Natural killer cell treated with Interleukin-12 subunit alpha and Interleukin-12 subunit beta and Interleukin-15 and Interleukin-18, amount 100 ng/mL, for 72 hours (primary cell): ENCODE measurements around the gene TRIM67. TPM values are rescaled to one million over a fixed set of nuclear protein-coding genes. Genes with fewer than 3 reads are reported as not detected.
A peak's percentile ranks its signal among the peaks of the same experiment; 100 is the strongest.
"Not testable (repeated sequence)": the region's sequence is repeated elsewhere in the genome, so short reads cannot be mapped to it uniquely, and the experiment has no call there.

ENCODE experiments used
- ATAC-seq, 2 donors: fragments of 150-1000 bp; cut with Tn5 transposase in 1 of 2; sonication (Bioruptor Pico), chemical (Tn5 transposase) in 1 of 2; 2 replicates each; pipeline ENCODE4 v1.10.0; 2021
- DNase-seq: peaks from one replicate; pipeline ENCODE4 v3.0.0; 2022; ENCODE audit warnings: low spot score
- H3K27ac Mint-ChIP-seq, 2 donors: 1 replicate in 1 of 2; 2 replicates in 1 of 2; pipeline ENCODE4 v1.8.0; 2022; ENCODE audit warnings: mixed read lengths in 2 of 2, mild to moderate bottlenecking in 1 of 2, moderate library complexity in 1 of 2
- H3K27me3 Mint-ChIP-seq, 2 donors: 1 replicate in 1 of 2; 2 replicates in 1 of 2; pipeline ENCODE4 v1.8.0; 2022; ENCODE audit warnings: mixed read lengths in 2 of 2
- H3K36me3 Mint-ChIP-seq: one replicate; pipeline ENCODE4 v1.8.0; 2022; ENCODE audit warnings: mixed read lengths
- H3K4me1 Mint-ChIP-seq, 2 donors: 1 replicate in 1 of 2; 2 replicates in 1 of 2; pipeline ENCODE4 v1.8.0; 2022; ENCODE audit warnings: low read depth in 2 of 2, mixed read lengths in 2 of 2, mild to moderate bottlenecking in 1 of 2
- H3K4me3 Mint-ChIP-seq: one replicate; pipeline ENCODE4 v1.8.0; 2022; ENCODE audit warnings: mixed read lengths
- H3K9me3 Mint-ChIP-seq: 2 replicates; pipeline ENCODE4 v1.8.0; 2022; ENCODE audit warnings: mixed read lengths
- total RNA-seq, 2 donors: library from RNA; stranded (reverse); gene quantifications; one replicate each; pipeline ENCODE4 v1.2.3, GENCODE V29; 2022

The TRIM67 gene
- not detected for total RNA-seq

DNA sequence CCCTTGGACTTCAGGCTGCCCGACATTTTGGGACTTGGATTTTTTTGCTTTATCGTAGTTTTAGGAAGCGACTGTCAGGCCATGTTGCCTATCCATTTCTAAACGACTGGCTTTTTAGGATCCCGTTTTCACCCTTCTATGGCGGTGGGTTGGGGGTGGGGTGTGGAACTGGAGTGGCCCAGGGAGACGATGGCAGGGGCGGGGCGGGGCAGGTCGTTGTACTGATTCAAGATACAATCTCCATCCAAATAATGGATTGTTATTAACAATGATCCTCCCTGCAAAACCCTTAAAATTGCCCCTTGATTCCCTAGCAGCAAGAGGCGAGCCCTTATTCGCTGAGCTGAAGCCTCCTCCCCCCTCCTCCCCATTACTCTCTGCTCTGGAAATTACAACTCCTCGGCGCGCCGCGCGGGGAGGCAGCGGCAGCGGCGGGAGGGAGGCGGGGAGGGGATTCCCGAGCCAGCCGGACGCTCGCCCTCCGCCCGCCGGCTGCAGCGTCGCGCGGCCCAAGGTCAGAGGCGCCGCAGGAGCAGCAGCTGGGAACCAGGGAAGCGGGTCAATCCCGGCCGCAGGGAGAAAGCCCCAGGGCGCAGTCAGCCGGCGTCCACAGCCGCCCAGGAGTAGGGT, at the start of gene TRIM67:
Gene TRIM67 (plus strand): TSS at position 392 of the 630 bp plus-strand sequence. CDS start 912 bp downstream, outside the sequence.
- H3K27ac Mint-ChIP-seq = no peak within 1 kb of the TSS
- DNase-seq = no peak

DNA sequence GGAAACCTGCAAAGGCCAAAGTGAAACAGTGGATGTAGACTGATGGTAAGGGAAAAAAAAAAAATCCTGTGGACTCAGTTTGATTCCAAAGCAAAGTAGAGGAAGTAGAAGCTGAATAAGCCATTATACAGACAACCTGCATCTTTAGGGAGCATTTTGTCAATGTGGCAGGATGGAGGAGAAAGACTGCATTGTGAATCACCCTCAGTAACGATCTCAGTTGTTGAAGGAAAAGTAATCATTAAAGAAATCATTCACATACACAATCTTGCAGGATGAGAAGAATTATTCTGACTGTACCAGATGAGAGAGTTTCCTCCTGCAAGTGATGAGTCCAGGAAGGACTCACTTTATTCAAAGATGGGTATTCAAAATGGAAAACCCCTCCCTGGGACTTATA, 45.1 kb upstream of the TRIM67 start:
- ATAC-seq = no peak
- no peak overlapping the region for H3K27ac Mint-ChIP-seq
- H3K27me3 Mint-ChIP-seq = peaks cover 26 to 45% of the 10 kb centered on the region in 2 donors
- no peaks in the 10 kb centered on the region for H3K4me1 Mint-ChIP-seq
- H3K9me3 Mint-ChIP-seq = no peaks in the 10 kb centered on the region
- peaks cover 8% of the 10 kb centered on the region for H3K36me3 Mint-ChIP-seq
- DNase-seq = no peak
- no peak overlapping the region for H3K4me3 Mint-ChIP-seq

More for the DNA sequence above, at the start of gene TRIM67:
- peaks cover 45 to 57% of the 10 kb centered on the region in 2 donors for H3K27me3 Mint-ChIP-seq
- ATAC-seq = peak in 1 of 2 donors; percentile 46
- H3K9me3 Mint-ChIP-seq = no peaks in the 10 kb centered on the region
- H3K4me1 Mint-ChIP-seq = no peaks in the 10 kb centered on the region
- no peak within 1 kb of the TSS for H3K4me3 Mint-ChIP-seq
- no peaks in the 10 kb centered on the region for H3K36me3 Mint-ChIP-seq

DNA sequence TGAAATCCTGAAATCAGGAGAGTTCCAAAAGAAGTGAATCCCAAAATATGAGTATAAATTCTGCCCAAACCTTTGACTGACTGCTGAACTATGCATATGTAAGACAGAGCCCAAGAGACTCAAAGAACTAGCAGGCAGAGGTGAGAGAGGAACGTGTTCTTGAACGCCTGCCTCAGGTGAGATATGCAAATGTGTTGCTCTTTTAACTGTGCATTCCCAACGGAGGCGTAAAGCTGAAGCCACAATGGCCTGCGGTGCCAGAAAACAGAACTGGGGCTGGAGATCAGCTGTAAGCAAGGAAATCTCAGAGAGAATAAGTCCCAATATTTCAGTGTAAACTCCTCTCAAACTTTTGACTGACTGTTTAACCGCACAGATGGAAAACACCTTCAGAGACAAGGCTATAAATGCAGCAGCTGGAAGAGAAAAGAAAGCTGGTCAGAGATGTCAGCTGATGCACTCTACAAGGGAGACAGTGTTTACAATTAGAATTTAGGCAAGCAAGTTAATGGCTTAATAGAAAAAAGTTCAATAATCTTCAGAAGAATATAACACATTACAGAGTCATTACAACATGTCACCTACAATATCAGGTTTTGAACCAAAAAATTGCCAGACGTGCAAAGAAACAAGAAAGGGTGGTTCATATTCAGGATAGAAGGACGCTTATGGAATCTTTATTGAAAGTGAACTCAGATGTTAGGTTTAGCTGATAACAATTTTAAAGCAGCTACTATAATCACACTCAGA, 43.0 kb upstream of the TRIM67 start:
- Mint-ChIP-seq H3K27me3 (peaks cover 13 to 34% of the 10 kb centered on the region in 2 donors), H3K9me3 (no peaks in the 10 kb centered on the region), H3K4me1 (no peaks in the 10 kb centered on the region), H3K36me3 (peaks cover 4% of the 10 kb centered on the region), H3K27ac (no peak overlapping the region), H3K4me3 (no peak overlapping the region)
- no peak for DNase-seq
- ATAC-seq = no peak

GRCh38 chr1:231121533-231121932, 40.3 kb upstream of the TRIM67 start:
- DNase-seq (no peak), ATAC-seq (no peak)
- Mint-ChIP-seq H3K4me3 (no peak overlapping the region), H3K4me1 (no peaks in the 10 kb centered on the region), H3K9me3 (no peaks in the 10 kb centered on the region), H3K27ac (no peak overlapping the region), H3K36me3 (peaks cover 4% of the 10 kb centered on the region), H3K27me3 (peaks cover 13 to 24% of the 10 kb centered on the region in 2 donors)

DNA sequence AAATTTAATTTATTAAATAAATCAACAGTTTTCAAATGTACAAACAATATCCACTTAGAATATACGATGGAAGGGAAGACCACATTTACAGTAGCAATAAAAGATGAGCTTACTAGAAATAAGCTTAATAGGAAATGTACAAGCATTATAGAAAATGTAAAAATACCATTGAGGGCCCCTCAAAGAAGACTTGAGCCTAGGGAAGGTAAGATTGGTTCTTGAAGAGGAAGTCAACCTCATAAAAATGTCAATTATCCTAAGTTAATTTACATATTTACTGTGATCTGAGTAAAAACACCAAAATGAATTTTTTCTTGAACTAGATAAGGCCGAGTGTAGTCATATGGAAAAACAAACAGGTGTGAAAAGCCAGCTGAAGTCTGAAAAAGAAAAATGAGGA, 39.7 kb upstream of the TRIM67 start:
- no peaks in the 10 kb centered on the region for H3K9me3 Mint-ChIP-seq
- no peak overlapping the region for H3K27ac Mint-ChIP-seq
- no peaks in the 10 kb centered on the region for H3K4me1 Mint-ChIP-seq
- H3K27me3 Mint-ChIP-seq = peaks cover 11 to 20% of the 10 kb centered on the region in 2 donors
- DNase-seq = no peak
- no peak overlapping the region for H3K4me3 Mint-ChIP-seq
- ATAC-seq = no peak
- peaks cover 4% of the 10 kb centered on the region for H3K36me3 Mint-ChIP-seq

DNA sequence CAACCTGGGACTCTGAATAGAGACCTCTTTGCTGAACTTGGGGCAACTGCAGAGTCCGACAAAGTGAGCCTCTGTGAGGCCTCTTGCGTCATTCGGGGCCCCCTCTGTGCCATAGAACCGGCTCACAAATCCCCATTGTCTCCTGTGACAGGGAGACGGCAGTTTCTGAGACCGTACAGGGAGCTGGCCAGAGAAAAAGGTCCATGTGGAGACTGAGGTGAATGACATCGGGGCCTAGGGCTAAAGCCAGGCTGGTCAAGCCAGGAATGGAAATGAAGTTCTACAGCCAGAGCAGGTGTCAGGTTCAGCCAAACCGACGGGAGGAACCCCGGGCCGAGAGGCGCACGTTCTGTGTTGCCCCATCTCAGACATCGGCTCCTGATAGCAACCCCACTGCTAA, 37.1 kb upstream of the TRIM67 start:
- no peak overlapping the region for H3K27ac Mint-ChIP-seq
- no peaks in the 10 kb centered on the region for H3K4me1 Mint-ChIP-seq
- ATAC-seq (no peak), DNase-seq (no peak)
- peaks cover 3 to 8% of the 10 kb centered on the region in 2 donors for H3K27me3 Mint-ChIP-seq
- no peak overlapping the region for H3K4me3 Mint-ChIP-seq
- no peaks in the 10 kb centered on the region for H3K9me3 Mint-ChIP-seq
- H3K36me3 Mint-ChIP-seq = no peaks in the 10 kb centered on the region

DNA sequence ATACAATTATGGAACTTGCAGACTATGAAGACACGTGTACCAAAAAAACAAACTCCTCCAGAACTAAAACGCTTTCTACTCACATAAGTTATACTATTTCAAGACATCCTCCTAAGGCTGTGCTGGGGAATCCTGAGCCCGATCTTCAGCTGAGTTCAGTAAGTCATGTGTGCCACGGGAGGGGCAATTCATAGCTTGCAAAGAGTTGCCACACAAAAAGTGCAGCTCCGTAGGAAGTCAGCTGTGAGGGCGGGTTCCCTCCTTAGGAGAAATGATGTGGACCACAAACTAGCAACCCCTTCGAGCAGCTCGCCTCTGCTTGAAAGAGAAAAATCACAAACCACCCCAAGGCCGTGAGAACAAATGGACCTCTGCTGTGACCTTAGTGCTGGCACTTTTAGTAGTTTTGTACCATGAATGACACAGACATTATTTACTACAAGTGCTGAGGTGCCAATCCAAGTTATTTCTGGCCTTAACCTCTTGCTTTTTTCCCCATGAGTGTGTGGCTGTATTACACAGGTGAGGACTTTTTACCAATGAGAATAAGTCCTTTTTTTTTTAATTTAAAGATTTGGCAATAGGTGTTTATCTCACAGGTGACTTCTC, 35.8 kb upstream of the TRIM67 start:
- no peaks in the 10 kb centered on the region for H3K9me3 Mint-ChIP-seq
- H3K4me1 Mint-ChIP-seq = no peaks in the 10 kb centered on the region
- H3K36me3 Mint-ChIP-seq = no peaks in the 10 kb centered on the region
- peaks cover 3 to 8% of the 10 kb centered on the region in 2 donors for H3K27me3 Mint-ChIP-seq
- H3K4me3 Mint-ChIP-seq = no peak overlapping the region
- DNase-seq (no peak), ATAC-seq (no peak)
- no peak overlapping the region for H3K27ac Mint-ChIP-seq

DNA sequence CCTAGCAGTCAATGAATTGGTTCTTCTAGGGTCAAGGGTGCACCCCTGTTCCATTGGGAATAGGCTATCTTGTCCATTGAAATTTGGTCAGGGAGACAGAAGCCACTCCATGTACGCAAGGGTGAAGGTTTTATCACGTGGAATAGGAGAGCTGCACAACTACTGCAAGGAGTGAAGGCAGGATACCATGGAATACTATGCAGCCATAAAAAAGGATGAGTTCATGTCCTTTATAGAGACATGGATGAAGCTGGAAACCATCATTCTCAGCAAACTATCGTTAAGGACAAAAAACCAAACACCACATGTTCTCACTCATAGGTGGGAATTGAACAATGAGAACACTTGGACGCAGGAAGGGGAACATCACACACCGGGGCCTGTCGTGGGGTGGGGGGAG, 34.8 kb upstream of the TRIM67 start:
- H3K27ac Mint-ChIP-seq, H3K9me3 Mint-ChIP-seq, DNase-seq, H3K4me1 Mint-ChIP-seq, H3K27me3 Mint-ChIP-seq, ATAC-seq, H3K36me3 Mint-ChIP-seq, H3K4me3 Mint-ChIP-seq: not testable (repeated sequence)

- H3K27me3 Mint-ChIP-seq, DNase-seq, H3K9me3 Mint-ChIP-seq, H3K4me3 Mint-ChIP-seq, H3K36me3 Mint-ChIP-seq, H3K27ac Mint-ChIP-seq, ATAC-seq, H3K4me1 Mint-ChIP-seq: not testable (repeated sequence)
These were observed 33.4 kb upstream of the TRIM67 start for GRCh38 chr1:231128471-231128870.

- H3K9me3 Mint-ChIP-seq = no peaks in the 10 kb centered on the region
- ATAC-seq (no peak), DNase-seq (no peak)
- H3K4me1 Mint-ChIP-seq = no peaks in the 10 kb centered on the region
- H3K4me3 Mint-ChIP-seq = no peak overlapping the region
- H3K27me3 Mint-ChIP-seq = peaks cover 0 to 6% of the 10 kb centered on the region in 2 donors
- no peak overlapping the region for H3K27ac Mint-ChIP-seq
- H3K36me3 Mint-ChIP-seq = no peaks in the 10 kb centered on the region
These were observed 31.3 kb upstream of the TRIM67 start for GRCh38 chr1:231130544-231130943.

- ATAC-seq, DNase-seq, H3K27me3 Mint-ChIP-seq, H3K4me3 Mint-ChIP-seq, H3K4me1 Mint-ChIP-seq, H3K36me3 Mint-ChIP-seq, H3K9me3 Mint-ChIP-seq, H3K27ac Mint-ChIP-seq: not testable (repeated sequence)
These were observed 29.3 kb upstream of the TRIM67 start for GRCh38 chr1:231132591-231132990.

GRCh38 chr1:231134624-231135023, 27.2 kb upstream of the TRIM67 start:
- DNase-seq (no peak), ATAC-seq (no peak)
- Mint-ChIP-seq H3K4me1 (no peaks in the 10 kb centered on the region), H3K27ac (no peak overlapping the region), H3K27me3 (peaks cover 6 to 9% of the 10 kb centered on the region in 2 donors), H3K9me3 (no peaks in the 10 kb centered on the region), H3K4me3 (no peak overlapping the region), H3K36me3 (no peaks in the 10 kb centered on the region)

GRCh38 chr1:231138236-231138635, 23.6 kb upstream of the TRIM67 start:
- DNase-seq (no peak), ATAC-seq (no peak)
- H3K4me3 Mint-ChIP-seq = no peak overlapping the region
- no peak overlapping the region for H3K27ac Mint-ChIP-seq
- H3K27me3 Mint-ChIP-seq = peaks cover 26 to 33% of the 10 kb centered on the region in 2 donors
- no peaks in the 10 kb centered on the region for H3K4me1 Mint-ChIP-seq
- H3K9me3 Mint-ChIP-seq = no peaks in the 10 kb centered on the region
- no peaks in the 10 kb centered on the region for H3K36me3 Mint-ChIP-seq

DNA sequence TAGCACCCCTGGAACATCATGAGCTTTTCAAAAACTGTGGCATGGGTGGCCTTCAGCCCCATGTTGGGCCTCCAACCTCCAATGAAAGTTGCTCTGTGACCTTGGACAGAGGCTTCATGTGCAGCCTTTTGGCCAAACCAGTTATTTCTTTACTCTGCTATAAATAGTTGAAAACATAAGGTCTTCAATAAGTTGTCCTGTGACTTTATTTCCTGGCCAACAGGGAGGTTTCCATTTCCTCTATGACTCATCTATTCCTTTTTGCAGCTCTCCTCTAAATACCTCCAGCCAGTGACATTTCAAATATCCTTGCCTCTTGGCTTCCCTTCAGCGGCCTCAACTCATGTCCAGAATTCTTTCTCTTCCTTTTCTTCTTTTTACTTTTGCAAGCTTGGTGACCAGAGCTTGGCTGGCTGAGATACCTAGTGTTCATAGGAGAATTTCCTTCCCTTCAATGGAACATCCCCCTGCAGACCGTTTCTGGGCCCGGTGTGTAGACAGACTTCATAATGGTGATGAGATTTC, 22.7 kb upstream of the TRIM67 start:
- Mint-ChIP-seq H3K4me3 (no peak overlapping the region), H3K9me3 (no peaks in the 10 kb centered on the region), H3K27me3 (peaks cover 31 to 40% of the 10 kb centered on the region in 2 donors), H3K27ac (no peak overlapping the region), H3K4me1 (no peaks in the 10 kb centered on the region), H3K36me3 (no peaks in the 10 kb centered on the region)
- ATAC-seq (no peak), DNase-seq (no peak)
